ENCODE data around the gene EMC9.

DNA sequence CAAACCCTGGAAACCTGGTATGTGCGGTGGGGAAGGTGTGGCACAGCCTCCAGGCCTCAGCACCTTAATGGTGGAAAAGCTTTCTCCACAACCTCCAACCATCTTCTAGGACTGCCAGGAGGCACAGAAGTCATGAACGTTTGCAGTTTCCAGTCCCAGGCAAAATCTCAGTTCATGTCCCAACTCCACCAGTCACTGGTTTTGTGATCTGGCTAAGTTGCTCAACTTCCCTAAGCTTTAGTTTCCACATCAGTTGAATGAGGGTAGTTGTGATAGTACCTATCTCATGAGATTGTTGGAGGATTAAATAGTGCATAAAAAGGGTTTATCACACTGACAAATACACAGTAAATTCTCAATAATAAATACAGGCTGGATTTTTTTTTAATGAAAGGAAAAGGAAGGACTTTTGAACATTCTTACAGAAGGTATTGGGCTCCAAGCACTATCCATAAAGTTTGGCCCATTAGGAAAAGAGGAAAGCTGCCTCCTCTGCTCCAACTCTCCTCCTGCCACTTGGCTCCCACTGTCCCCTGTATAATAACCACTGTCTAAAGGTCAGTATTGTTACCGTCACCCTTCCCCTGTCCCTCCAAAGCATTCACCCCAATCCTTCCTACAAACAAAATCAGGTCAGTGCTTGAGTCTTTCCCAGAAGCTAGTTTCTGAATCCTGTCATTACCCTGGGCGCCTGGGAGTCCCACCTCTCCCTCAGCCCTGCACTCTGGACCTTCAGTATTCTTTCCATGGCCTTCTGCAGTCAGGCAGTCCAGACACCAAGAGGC, 41.0 kb downstream of the EMC9 start:
- TF ChIP-seq, protein P1, sequence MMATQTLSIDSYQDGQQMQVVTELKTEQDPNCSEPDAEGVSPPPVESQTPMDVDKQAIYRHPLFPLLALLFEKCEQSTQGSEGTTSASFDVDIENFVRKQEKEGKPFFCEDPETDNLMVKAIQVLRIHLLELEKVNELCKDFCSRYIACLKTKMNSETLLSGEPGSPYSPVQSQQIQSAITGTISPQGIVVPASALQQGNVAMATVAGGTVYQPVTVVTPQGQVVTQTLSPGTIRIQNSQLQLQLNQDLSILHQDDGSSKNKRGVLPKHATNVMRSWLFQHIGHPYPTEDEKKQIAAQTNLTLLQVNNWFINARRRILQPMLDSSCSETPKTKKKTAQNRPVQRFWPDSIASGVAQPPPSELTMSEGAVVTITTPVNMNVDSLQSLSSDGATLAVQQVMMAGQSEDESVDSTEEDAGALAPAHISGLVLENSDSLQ (IDR thresholded peaks at IDR 0.05), result no peak
- no peak for TF ChIP-seq SP1 (IDR thresholded peaks at IDR 0.05)
- TF ChIP-seq LEF1 (IDR thresholded peaks at IDR 0.05; ENCODE audit: borderline replicate concordance), result no peak

Measured in HEK293T (cell line).